BJ (cell line): ENCODE measurements around the gene RUNX2. TPM values are rescaled to one million over a fixed set of nuclear protein-coding genes. Genes with fewer than 3 reads are reported as not detected.

Experiments
- CTCF ChIA-PET: fragments of 350-600 bp; formaldehyde crosslinking; extraction: SDS; loops from one replicate; lab custom pipeline; 2021; ENCODE audit warnings: antibody characterized with exemption, inconsistent platforms; lab: Yijun Ruan, JAX
- POLR2A ChIA-PET: fragments of 300-600 bp; sonication (Branson Sonifier 250); formaldehyde crosslinking; extraction: SDS; loops from one replicate; lab custom pipeline; 2021; ENCODE audit warnings: antibody characterized with exemption; lab: Charles Lee
- DNase-seq: peaks from one replicate; pipeline ENCODE4 v3.0.0-alpha.2; 2011; ENCODE audit warnings: low read depth
- H3K27me3 ChIP-seq: 2 replicates; pipeline ENCODE4 v1.6.0; 2011; ENCODE audit warnings: low read length; ENCODE audit not compliant: control insufficient read depth, insufficient read depth
- H3K36me3 ChIP-seq: 2 replicates; pipeline ENCODE4 v1.5.1; 2011; ENCODE audit warnings: low read length; ENCODE audit not compliant: control insufficient read depth, insufficient read depth
- H3K4me3 ChIP-seq: 2 replicates; pipeline ENCODE4 v1.5.1; 2011; ENCODE audit warnings: low read depth, mild to moderate bottlenecking, control low read depth, low read length
- polyA plus RNA-seq: library from polyadenylated mRNA; depleted of rRNA; stranded (reverse); fragments of >200 nt; gene quantifications from 2 replicates; pipeline ENCODE4 v1.2.3, GENCODE V29; 2011
- TF ChIP-seq, protein P1 (sequence below): IDR thresholded peaks from 2 replicates; pipeline ENCODE4 v1.5.1; 2011; ENCODE audit warnings: low read depth, mild to moderate bottlenecking, control low read depth, inconsistent platforms, low read length, moderate library complexity; ENCODE audit not compliant: insufficient read depth

RUNX2 gene
- polyA plus RNA-seq, 1 experiment = 1.5 TPM

DNA sequence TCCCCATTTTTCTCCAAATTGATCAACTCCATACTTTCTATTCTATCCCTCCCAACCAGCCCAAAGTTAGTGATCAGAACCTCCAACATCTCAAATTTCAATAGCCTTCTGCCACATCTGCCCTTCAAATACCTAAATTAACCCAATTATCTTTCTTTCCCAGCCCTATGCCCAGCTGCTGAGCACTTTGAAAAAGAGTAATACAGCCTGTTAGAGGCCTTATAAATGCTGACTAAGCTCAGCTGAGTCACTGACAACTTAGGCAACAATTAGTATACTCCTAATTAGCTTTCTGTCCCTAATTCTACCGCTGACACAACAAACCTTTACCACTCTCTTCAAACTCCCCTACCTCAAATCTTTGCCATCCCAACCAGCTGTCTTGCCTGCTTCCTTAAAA, 23.5 kb downstream of the RUNX2 start:
- POLR2A ChIA-PET = no interaction called here
- TF ChIP-seq, protein P1, sequence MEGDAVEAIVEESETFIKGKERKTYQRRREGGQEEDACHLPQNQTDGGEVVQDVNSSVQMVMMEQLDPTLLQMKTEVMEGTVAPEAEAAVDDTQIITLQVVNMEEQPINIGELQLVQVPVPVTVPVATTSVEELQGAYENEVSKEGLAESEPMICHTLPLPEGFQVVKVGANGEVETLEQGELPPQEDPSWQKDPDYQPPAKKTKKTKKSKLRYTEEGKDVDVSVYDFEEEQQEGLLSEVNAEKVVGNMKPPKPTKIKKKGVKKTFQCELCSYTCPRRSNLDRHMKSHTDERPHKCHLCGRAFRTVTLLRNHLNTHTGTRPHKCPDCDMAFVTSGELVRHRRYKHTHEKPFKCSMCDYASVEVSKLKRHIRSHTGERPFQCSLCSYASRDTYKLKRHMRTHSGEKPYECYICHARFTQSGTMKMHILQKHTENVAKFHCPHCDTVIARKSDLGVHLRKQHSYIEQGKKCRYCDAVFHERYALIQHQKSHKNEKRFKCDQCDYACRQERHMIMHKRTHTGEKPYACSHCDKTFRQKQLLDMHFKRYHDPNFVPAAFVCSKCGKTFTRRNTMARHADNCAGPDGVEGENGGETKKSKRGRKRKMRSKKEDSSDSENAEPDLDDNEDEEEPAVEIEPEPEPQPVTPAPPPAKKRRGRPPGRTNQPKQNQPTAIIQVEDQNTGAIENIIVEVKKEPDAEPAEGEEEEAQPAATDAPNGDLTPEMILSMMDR = no peak
- no peak for DNase-seq

DNA sequence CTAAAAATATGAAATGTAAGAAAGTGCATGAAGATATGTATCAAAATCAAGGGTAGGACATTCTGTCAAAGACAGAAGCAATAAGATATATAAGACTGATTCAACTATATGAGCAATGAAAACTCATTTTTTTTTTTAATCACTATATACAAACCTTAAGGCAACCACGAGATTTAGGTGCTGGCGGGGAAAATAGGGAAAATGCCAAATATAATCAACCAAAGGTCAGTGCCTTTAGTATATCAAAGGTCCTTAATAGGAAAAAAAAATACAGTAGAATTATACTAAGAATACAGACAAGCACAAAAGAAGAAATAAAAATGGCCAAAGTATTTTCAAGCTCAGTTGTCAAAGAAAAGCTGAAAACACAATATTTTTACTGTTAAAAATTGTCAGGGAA, 25.5 kb downstream of the RUNX2 start:
- ChIA-PET CTCF (interaction anchor here (1.3 kb wide), 1 partner anchor 702 kb away, joined by 3 read pairs; no protein-coding TSS in a partner anchor), POLR2A (no interaction called here)
- H3K4me3 ChIP-seq = no peak overlapping the region
- no peaks in the 10 kb centered on the region for H3K36me3 ChIP-seq
- TF ChIP-seq, protein P1 = no peak
- DNase-seq = no peak
- no peaks in the 10 kb centered on the region for H3K27me3 ChIP-seq

More for the DNA sequence above, 23.5 kb downstream of the RUNX2 start:
- CTCF ChIA-PET = interaction anchor here (1.2 to 1.5 kb wide), 2 partner anchors 9 to 696 kb away, joined by 3 read pairs; no protein-coding TSS in a partner anchor
- Histone ChIP-seq H3K4me3 (no peak overlapping the region), H3K36me3 (no peaks in the 10 kb centered on the region), H3K27me3 (no peaks in the 10 kb centered on the region)

DNA sequence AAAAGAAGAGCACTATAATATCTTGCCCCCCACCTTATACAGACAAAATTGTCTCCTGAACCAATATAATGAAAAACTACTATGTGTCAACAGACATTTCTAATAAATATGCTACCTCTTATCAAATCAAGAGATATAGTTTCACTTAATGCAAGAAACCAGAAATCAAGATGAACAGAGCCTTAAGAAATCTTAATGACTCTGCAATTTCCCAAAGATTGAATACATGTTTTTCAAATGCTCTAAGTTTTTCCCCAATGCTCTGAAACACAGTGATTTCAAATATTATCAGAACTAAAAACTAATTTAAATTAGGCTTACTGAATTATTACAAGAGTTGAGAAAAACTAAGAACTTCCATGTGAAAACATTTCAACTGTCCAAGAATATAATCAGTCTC, 36.3 kb downstream of the RUNX2 start:
- H3K27me3 ChIP-seq = no peaks in the 10 kb centered on the region
- CTCF ChIA-PET = no interaction called here
- no peak for DNase-seq
- TF ChIP-seq, protein P1 = no peak
- POLR2A ChIA-PET = no interaction called here
- H3K36me3 ChIP-seq = no peaks in the 10 kb centered on the region
- no peak overlapping the region for H3K4me3 ChIP-seq

DNA sequence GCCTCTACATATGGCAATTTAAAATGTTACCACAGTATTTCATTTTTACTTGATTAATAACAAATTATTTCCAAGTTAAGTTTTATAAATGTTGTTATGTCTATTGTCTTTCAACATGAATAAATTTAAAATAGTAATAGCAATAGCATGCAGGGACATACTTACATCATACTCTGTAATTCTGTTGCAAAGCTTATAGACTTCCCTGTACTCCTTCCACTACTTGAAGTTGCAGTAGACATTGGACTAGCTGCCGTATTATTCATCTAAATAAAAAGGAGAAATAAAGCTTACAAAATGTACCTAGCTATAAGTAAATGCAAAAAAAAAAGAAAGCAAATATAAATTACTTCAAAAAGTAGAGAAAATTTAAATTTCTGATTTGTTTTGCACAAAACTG, 36.9 kb downstream of the RUNX2 start:
- no peak for DNase-seq
- no peaks in the 10 kb centered on the region for H3K27me3 ChIP-seq
- ChIA-PET CTCF (no interaction called here), POLR2A (no interaction called here)
- TF ChIP-seq, protein P1 = no peak
- no peaks in the 10 kb centered on the region for H3K36me3 ChIP-seq
- H3K4me3 ChIP-seq = no peak overlapping the region

DNA sequence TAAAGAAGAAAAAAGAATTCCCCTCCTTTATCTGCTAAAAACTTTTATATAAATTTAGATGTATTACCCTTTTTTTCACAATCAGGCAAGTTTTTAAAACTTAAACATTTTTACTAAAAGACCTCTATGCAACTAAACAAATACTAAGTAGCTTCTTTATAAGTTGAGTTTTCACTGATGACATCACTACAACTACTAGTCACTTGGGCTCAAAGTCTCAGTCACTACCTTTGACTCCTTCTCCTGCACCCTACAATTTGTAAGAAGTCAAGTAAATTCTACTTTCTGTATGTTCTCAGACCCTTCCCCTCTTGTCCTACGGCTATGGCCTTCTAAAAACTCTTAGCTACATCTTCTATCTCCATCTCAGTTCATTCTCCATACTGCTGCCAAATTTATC, 38.4 kb downstream of the RUNX2 start:
- POLR2A ChIA-PET = interaction anchor here (1.0 kb wide), 1 partner anchor 520 kb away, joined by 3 read pairs; no protein-coding TSS in a partner anchor
- TF ChIP-seq, protein P1 = no peak
- CTCF ChIA-PET = interaction anchor here (1.0 to 1.4 kb wide), 2 partner anchors 11 to 710 kb away, joined by 4 read pairs; partner anchors contain the start of gene SUPT3H
- no peaks in the 10 kb centered on the region for H3K36me3 ChIP-seq
- no peak for DNase-seq
- H3K27me3 ChIP-seq = no peaks in the 10 kb centered on the region
- no peak overlapping the region for H3K4me3 ChIP-seq
